T-cell (primary cell): ENCODE data around the gene INSYN2A. TPM values are rescaled to one million over a fixed set of nuclear protein-coding genes. Genes with fewer than 3 reads are reported as not detected.

ENCODE experiments used
- ATAC-seq, 4 experiments: fragments of 200-7000 bp in 3 of 4; fragments of 150-1000 bp in 1 of 4; cut with Tn5 transposase; replicated peaks in 1 of 4; 1 replicate in 3 of 4; 2 replicates in 1 of 4; pipeline ENCODE4 v1.10.0; 2021; ENCODE audit warnings: moderate library complexity in 3 of 4, mild to moderate bottlenecking in 2 of 4, moderate number of reproducible peaks in 1 of 4
- CTCF ChIA-PET, 2 donors: fragments of 300-600 bp; sonication (Branson Sonifier 250); formaldehyde crosslinking; loops; one replicate each; lab custom pipeline; 2022; ENCODE audit warnings: antibody characterized with exemption in 2 of 2; lab: Charles Lee
- POLR2A ChIA-PET, 2 donors: fragments of 300-600 bp; sonication (Branson Sonifier 250); formaldehyde crosslinking; loops; one replicate each; lab custom pipeline; 2022; ENCODE audit warnings: antibody characterized with exemption in 2 of 2; lab: Charles Lee
- DNase-seq, 35 experiments: peaks; one replicate each; pipeline versions ENCODE4 v3.0.0 to v3.0.0-alpha.2; 2013 to 2023
- H3K27ac ChIP-seq: one replicate; pipeline ENCODE4 v1.5.1; 2013; ENCODE audit warnings: low read length
- H3K27me3 ChIP-seq, 2 experiments: replicated peaks in 1 of 2; 1 replicate in 1 of 2; 2 replicates in 1 of 2; pipeline versions ENCODE4 v1.6.1 to v1.7.0; 2013; ENCODE audit warnings: low read length in 1 of 2, mixed read lengths in 1 of 2; ENCODE audit not compliant: control insufficient read depth in 2 of 2, insufficient read depth in 2 of 2; ENCODE audit errors: extremely low read depth in 1 of 2
- H3K36me3 ChIP-seq, 2 donors: 1 replicate in 1 of 2; 2 replicates in 1 of 2; pipeline versions ENCODE4 v1.6.1 to v1.7.0; 2013; ENCODE audit warnings: low read length in 1 of 2; ENCODE audit not compliant: control insufficient read depth in 2 of 2, insufficient read depth in 1 of 2; ENCODE audit errors: extremely low read depth in 1 of 2
- H3K4me1 ChIP-seq, 2 experiments: 1 replicate in 1 of 2; 2 replicates in 1 of 2; pipeline versions ENCODE4 v1.6.1 to v1.7.0; 2013; ENCODE audit warnings: low read length in 2 of 2, mixed read lengths in 1 of 2; ENCODE audit not compliant: insufficient read depth in 2 of 2, control insufficient read depth in 1 of 2; ENCODE audit errors: extremely low read depth in 1 of 2
- H3K4me3 ChIP-seq, 2 donors: 1 replicate in 1 of 2; 2 replicates in 1 of 2; pipeline versions ENCODE4 v1.5.1 to v1.7.0; 2013; ENCODE audit warnings: mild to moderate bottlenecking in 2 of 2, low read length in 1 of 2, moderate library complexity in 1 of 2; ENCODE audit not compliant: control insufficient read depth in 1 of 2; ENCODE audit errors: extremely low read depth in 1 of 2
- H3K9me3 ChIP-seq: 2 replicates; pipeline ENCODE4 v1.7.0; 2013
- H3K27ac Mint-ChIP-seq, 2 donors: one replicate each; pipeline ENCODE4 v1.8.0; 2020 to 2021; ENCODE audit warnings: mild to moderate bottlenecking in 2 of 2, mixed read lengths in 2 of 2
- H3K27me3 Mint-ChIP-seq, 2 donors: one replicate each; pipeline ENCODE4 v1.8.0; 2021 to 2022; ENCODE audit warnings: mixed read lengths in 2 of 2
- H3K36me3 Mint-ChIP-seq: one replicate; pipeline ENCODE4 v1.8.0; 2021; ENCODE audit warnings: mixed read lengths
- H3K4me1 Mint-ChIP-seq, 3 donors: one replicate each; pipeline ENCODE4 v1.8.0; 2020 to 2022; ENCODE audit warnings: mixed read lengths in 3 of 3, mild to moderate bottlenecking in 1 of 3
- H3K4me3 Mint-ChIP-seq, 3 donors: one replicate each; pipeline ENCODE4 v1.8.0; 2020 to 2022; ENCODE audit warnings: mild to moderate bottlenecking in 3 of 3, mixed read lengths in 3 of 3, moderate library complexity in 3 of 3
- H3K9me3 Mint-ChIP-seq, 3 donors: one replicate each; pipeline ENCODE4 v1.8.0; 2020 to 2022; ENCODE audit warnings: mixed read lengths in 3 of 3
- WGBS: methylation state at CpG from one replicate; pipeline ENCODE4 v1.1.5; 2013; ENCODE audit warnings: missing lambda C conversion rate; ENCODE audit not compliant: insufficient coverage; 5-methylcytosine and 5-hydroxymethylcytosine counted together
- total RNA-seq, 35 experiments: library from RNA in 6 of 35; stranded (reverse) in 6 of 35; fragments of 120-200 nt in 1 of 35; gene quantifications; one replicate each; pipeline versions ENCODE4 v1.2.1 to v1.2.4 and lab custom pipeline; 2013 to 2026

INSYN2A gene
- total RNA-seq, 5 donors from 2014 or later (not counting 1 experiment from before 2014, with no cell fraction given): not detected

- H3K27me3 Mint-ChIP-seq: peaks cover 2 to 12% of the 10 kb centered on the region in 2 donors
- no peak for ATAC-seq
- CTCF ChIA-PET: no interaction called here
- H3K4me1 ChIP-seq: no peaks in the 10 kb centered on the region
- H3K9me3 Mint-ChIP-seq: peaks cover 0 to 4% (median 0%) of the 10 kb centered on the region in 3 donors
- no peak overlapping the region for H3K27ac ChIP-seq
- H3K9me3 ChIP-seq: no peaks in the 10 kb centered on the region
- no peak overlapping the region for H3K4me3 ChIP-seq
- H3K27me3 ChIP-seq: peaks cover 0 to 5% of the 10 kb centered on the region in 2 experiments
- no peaks in the 10 kb centered on the region for H3K36me3 Mint-ChIP-seq
- POLR2A ChIA-PET: no interaction called here
- H3K36me3 ChIP-seq: no peaks in the 10 kb centered on the region
- H3K4me3 Mint-ChIP-seq: no peak overlapping the region
- 82% methylated on average over 2 of the region's 5 CpGs for WGBS
- H3K4me1 Mint-ChIP-seq: no peaks in the 10 kb centered on the region
- no peak for DNase-seq
- no peak overlapping the region for H3K27ac Mint-ChIP-seq
Measured at GRCh38 chr10:127161482-127161881, 34.9 kb downstream of the INSYN2A start.

DNA sequence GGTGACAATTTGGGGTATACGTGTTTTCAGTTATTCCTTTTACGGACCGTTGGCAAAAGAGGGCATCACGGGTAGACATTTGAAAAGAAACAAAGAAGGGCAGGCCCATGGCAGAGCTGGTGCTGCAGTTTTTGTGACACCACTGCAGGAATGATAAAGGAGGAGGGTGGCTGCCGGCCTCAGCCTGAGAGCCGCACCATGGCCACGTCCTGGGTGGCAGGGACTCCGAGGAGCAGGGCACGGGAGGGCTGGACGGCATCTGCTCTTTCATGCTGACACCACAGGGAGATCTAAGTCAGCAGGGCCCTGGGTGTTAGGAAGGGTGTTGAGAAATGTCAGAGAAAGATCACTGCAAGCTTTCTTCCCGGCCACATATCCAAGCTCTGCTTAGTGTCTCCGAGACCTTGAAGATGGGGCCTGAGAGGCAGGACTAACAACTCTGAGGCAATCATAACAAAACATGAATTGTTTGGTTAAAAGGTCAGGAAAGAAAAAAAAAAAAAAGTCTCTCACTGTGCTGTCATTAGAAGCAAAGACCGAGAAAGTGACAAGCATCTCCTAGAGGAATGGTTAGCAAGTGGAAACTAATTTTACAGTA lies 36.6 kb downstream of the INSYN2A start:
- H3K36me3 Mint-ChIP-seq: no peaks in the 10 kb centered on the region

GRCh38 chr10:127158662-127159061 lies 37.7 kb downstream of the INSYN2A start:
- Histone ChIP-seq H3K27me3 (peaks cover 0 to 5% of the 10 kb centered on the region in 2 experiments), H3K4me3 (no peak overlapping the region), H3K9me3 (no peaks in the 10 kb centered on the region), H3K27ac (no peak overlapping the region), H3K4me1 (no peaks in the 10 kb centered on the region), H3K36me3 (no peaks in the 10 kb centered on the region)
- DNase-seq: no peak
- ChIA-PET CTCF (no interaction called here), POLR2A (interaction anchor here in 1 of 2 donors (0.6 kb wide), 1 partner anchor 26 kb away, joined by 8 read pairs; no protein-coding TSS in a partner anchor)
- Mint-ChIP-seq H3K27ac (no peak overlapping the region), H3K27me3 (peaks cover 2 to 8% of the 10 kb centered on the region in 2 donors), H3K36me3 (no peaks in the 10 kb centered on the region), H3K4me1 (no peaks in the 10 kb centered on the region), H3K4me3 (no peak overlapping the region), H3K9me3 (peaks cover 0 to 4% (median 0%) of the 10 kb centered on the region in 3 donors)
- 80% methylated on average over 1 of the region's 2 CpGs for WGBS
- no peak for ATAC-seq

More for the DNA sequence above, 36.6 kb downstream of the INSYN2A start:
- 90% methylated on average over 8 of the region's 13 CpGs for WGBS
- H3K4me1 Mint-ChIP-seq: no peaks in the 10 kb centered on the region
- H3K4me1 ChIP-seq: no peaks in the 10 kb centered on the region
- H3K4me3 ChIP-seq: no peak overlapping the region
- no peak overlapping the region for H3K27ac Mint-ChIP-seq
- H3K27me3 Mint-ChIP-seq: peaks cover 2 to 8% of the 10 kb centered on the region in 2 donors
- ATAC-seq: no peak
- H3K27me3 ChIP-seq: peaks cover 0 to 5% of the 10 kb centered on the region in 2 experiments
- no peak overlapping the region for H3K27ac ChIP-seq
- ChIA-PET POLR2A (no interaction called here), CTCF (no interaction called here)
- no peak overlapping the region for H3K4me3 Mint-ChIP-seq
- H3K9me3 Mint-ChIP-seq: peaks cover 0 to 4% (median 0%) of the 10 kb centered on the region in 3 donors
- H3K9me3 ChIP-seq: no peaks in the 10 kb centered on the region
- DNase-seq: no peak
- no peaks in the 10 kb centered on the region for H3K36me3 ChIP-seq

- no peak overlapping the region for H3K4me3 ChIP-seq
- H3K27me3 Mint-ChIP-seq: peaks cover 2 to 8% of the 10 kb centered on the region in 2 donors
- WGBS: no CpG with 5 or more reads among the region's 2 CpGs
- no peaks in the 10 kb centered on the region for H3K4me1 Mint-ChIP-seq
- H3K4me1 ChIP-seq: no peaks in the 10 kb centered on the region
- no peak overlapping the region for H3K27ac Mint-ChIP-seq
- POLR2A ChIA-PET: no interaction called here
- peaks cover 0 to 4% (median 0%) of the 10 kb centered on the region in 3 donors for H3K9me3 Mint-ChIP-seq
- H3K27me3 ChIP-seq: peaks cover 0 to 2% of the 10 kb centered on the region in 2 experiments
- no peak overlapping the region for H3K27ac ChIP-seq
- H3K36me3 ChIP-seq: no peaks in the 10 kb centered on the region
- no peaks in the 10 kb centered on the region for H3K9me3 ChIP-seq
- DNase-seq (no peak), ATAC-seq (no peak)
- CTCF ChIA-PET: no interaction called here
- no peaks in the 10 kb centered on the region for H3K36me3 Mint-ChIP-seq
- no peak overlapping the region for H3K4me3 Mint-ChIP-seq
Measured at GRCh38 chr10:127157506-127158200, 38.7 kb downstream of the INSYN2A start.

- Histone ChIP-seq H3K27ac (no peak overlapping the region), H3K4me3 (no peak overlapping the region), H3K27me3 (peaks cover 0 to 2% of the 10 kb centered on the region in 2 experiments), H3K4me1 (no peaks in the 10 kb centered on the region), H3K9me3 (no peaks in the 10 kb centered on the region), H3K36me3 (no peaks in the 10 kb centered on the region)
- CTCF ChIA-PET: no interaction called here
- DNase-seq: no peak
- ATAC-seq: no peak
- Mint-ChIP-seq H3K4me3 (no peak overlapping the region), H3K9me3 (peaks cover 0 to 4% (median 0%) of the 10 kb centered on the region in 3 donors), H3K4me1 (no peaks in the 10 kb centered on the region), H3K27me3 (peaks cover 2 to 8% of the 10 kb centered on the region in 2 donors), H3K36me3 (no peaks in the 10 kb centered on the region), H3K27ac (no peak overlapping the region)
- 92% methylated on average over 2 of the region's 4 CpGs for WGBS
- POLR2A ChIA-PET: no interaction called here
Measured at GRCh38 chr10:127157089-127157488, 39.3 kb downstream of the INSYN2A start.

GRCh38 chr10:127154831-127155620 lies 41.4 kb downstream of the INSYN2A start:
- H3K9me3 ChIP-seq: no peaks in the 10 kb centered on the region
- ChIA-PET POLR2A (no interaction called here), CTCF (no interaction called here)
- no peaks in the 10 kb centered on the region for H3K36me3 Mint-ChIP-seq
- ATAC-seq (no peak), DNase-seq (no peak)
- no peaks in the 10 kb centered on the region for H3K4me1 ChIP-seq
- H3K4me1 Mint-ChIP-seq: no peaks in the 10 kb centered on the region
- H3K9me3 Mint-ChIP-seq: peaks cover 0 to 4% (median 0%) of the 10 kb centered on the region in 3 donors
- H3K27me3 ChIP-seq: peaks cover 0 to 2% of the 10 kb centered on the region in 2 experiments
- H3K27me3 Mint-ChIP-seq: peaks cover 0 to 5% of the 10 kb centered on the region in 2 donors
- no peak overlapping the region for H3K27ac Mint-ChIP-seq
- no peak overlapping the region for H3K27ac ChIP-seq
- no peaks in the 10 kb centered on the region for H3K36me3 ChIP-seq
- no peak overlapping the region for H3K4me3 Mint-ChIP-seq
- H3K4me3 ChIP-seq: no peak overlapping the region
- WGBS: 70% methylated on average over 4 of the region's 9 CpGs
